WERI-Rb-1 (cell line): Measurements from ENCODE around the gene GKN2.

Experiments
- DNase-seq: peaks from one replicate; pipeline ENCODE4 v3.0.0-alpha.2; 2020
- H3K27ac ChIP-seq: fragments of 250-450 bp; sonication (Bioruptor Pico); 2 replicates; pipeline ENCODE4 v1.5.1; 2020; ENCODE audit warnings: mild to moderate bottlenecking, moderate library complexity
- H3K27me3 ChIP-seq: fragments of 250-450 bp; sonication (Bioruptor Pico); 2 replicates; pipeline ENCODE4 v1.5.1; 2021; ENCODE audit warnings: mild to moderate bottlenecking, low read depth, moderate library complexity; ENCODE audit not compliant: insufficient read depth, severe bottlenecking
- H3K36me3 ChIP-seq: fragments of 250-450 bp; sonication (Bioruptor Pico); 2 replicates; pipeline ENCODE4 v1.5.1; 2020; ENCODE audit warnings: mild to moderate bottlenecking, moderate library complexity
- H3K4me3 ChIP-seq: 2 replicates; pipeline ENCODE4 v1.5.1; 2011; ENCODE audit warnings: low read depth, mild to moderate bottlenecking, control low read depth, low read length
- H3K9me3 ChIP-seq: fragments of 250-450 bp; sonication (Bioruptor Pico); 2 replicates; pipeline ENCODE4 v1.5.1; 2021; ENCODE audit warnings: mild to moderate bottlenecking, moderate library complexity; ENCODE audit not compliant: severe bottlenecking
- TF ChIP-seq, protein P1 (sequence below): IDR thresholded peaks from 2 replicates; pipeline ENCODE4 v1.5.1; 2011; ENCODE audit warnings: low read depth, mild to moderate bottlenecking, control low read depth, inconsistent platforms, low read length

GKN2 gene

DNA sequence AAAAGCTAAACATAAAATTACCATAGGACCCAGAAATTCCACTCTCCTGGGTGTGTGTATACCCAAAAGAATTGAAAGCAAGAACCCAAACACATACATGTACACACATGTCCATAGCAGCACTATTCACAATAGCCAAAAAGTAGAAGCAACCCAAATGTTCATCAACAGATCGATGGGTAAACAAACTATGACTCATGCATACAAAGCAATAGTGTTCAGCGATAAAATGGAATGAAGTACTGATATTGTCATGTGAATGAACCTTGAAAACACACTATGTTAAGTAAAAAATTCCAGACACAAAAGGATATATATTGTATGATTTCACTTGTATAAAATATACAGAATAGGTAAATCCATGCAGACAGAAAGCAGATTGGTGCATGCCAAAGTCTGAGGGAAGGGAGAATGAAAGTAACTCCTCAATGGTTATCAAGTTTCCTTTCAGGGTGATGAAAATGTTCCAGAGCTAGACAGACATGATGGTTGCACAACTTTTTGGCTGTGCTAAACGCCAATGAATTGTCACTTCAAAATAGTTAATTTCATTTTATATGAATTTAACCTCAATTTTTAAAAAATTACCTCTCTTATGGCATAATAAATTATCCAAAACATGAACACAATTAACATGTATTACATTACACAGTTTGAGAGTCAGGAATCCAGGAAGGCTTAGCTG, 35.5 kb downstream of the GKN2 start:
- DNase-seq = no peak
- no peak overlapping the region for H3K4me3 ChIP-seq
- no peak overlapping the region for H3K27ac ChIP-seq
- TF ChIP-seq, protein P1, sequence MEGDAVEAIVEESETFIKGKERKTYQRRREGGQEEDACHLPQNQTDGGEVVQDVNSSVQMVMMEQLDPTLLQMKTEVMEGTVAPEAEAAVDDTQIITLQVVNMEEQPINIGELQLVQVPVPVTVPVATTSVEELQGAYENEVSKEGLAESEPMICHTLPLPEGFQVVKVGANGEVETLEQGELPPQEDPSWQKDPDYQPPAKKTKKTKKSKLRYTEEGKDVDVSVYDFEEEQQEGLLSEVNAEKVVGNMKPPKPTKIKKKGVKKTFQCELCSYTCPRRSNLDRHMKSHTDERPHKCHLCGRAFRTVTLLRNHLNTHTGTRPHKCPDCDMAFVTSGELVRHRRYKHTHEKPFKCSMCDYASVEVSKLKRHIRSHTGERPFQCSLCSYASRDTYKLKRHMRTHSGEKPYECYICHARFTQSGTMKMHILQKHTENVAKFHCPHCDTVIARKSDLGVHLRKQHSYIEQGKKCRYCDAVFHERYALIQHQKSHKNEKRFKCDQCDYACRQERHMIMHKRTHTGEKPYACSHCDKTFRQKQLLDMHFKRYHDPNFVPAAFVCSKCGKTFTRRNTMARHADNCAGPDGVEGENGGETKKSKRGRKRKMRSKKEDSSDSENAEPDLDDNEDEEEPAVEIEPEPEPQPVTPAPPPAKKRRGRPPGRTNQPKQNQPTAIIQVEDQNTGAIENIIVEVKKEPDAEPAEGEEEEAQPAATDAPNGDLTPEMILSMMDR = no peak
- H3K36me3 ChIP-seq = no peaks in the 10 kb centered on the region
- no peaks in the 10 kb centered on the region for H3K9me3 ChIP-seq
- H3K27me3 ChIP-seq = peaks cover 11% of the 10 kb centered on the region

DNA sequence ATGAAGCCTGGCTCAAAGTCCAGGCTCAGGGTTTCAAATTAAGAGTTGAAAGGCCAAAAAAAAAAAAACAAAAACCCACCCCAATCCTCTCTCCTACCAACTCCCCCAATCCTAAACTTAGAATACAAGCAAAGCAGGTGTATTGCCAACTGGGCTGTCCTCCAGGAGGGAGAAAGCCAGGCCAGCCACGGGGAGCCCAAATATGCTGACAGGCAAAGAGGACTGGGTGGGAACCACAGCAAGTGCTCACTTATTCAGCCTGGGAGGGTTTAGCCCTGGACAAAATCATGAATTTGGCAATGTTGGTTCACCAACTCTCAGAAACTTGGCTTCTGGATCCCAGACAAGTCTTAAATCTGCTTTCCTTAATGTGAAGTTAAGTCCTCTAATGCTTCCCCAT, 36.5 kb downstream of the GKN2 start:
- Histone ChIP-seq H3K9me3 (no peaks in the 10 kb centered on the region), H3K27me3 (peaks cover 7% of the 10 kb centered on the region), H3K4me3 (no peak overlapping the region), H3K27ac (no peak overlapping the region), H3K36me3 (no peaks in the 10 kb centered on the region)
- TF ChIP-seq, protein P1 = no peak
- no peak for DNase-seq

DNA sequence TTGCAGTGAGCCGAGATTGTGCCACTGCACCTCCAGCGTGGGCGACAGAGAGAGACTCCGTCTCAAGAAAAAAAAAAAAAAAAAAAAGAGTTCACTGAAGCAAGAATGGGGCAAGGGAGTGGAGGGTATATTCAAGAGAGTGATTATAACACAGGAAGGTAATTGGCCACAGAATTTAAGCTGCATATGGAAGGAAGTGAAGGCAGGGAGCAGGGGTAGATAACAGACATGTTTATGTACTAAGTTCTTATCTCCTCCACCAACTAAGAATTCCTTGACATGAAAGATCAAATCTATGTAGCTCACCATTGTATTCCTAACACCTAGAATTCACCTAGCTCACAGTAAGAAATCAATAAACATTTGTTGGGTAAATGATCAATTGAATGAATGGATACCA, 37.3 kb downstream of the GKN2 start:
- H3K9me3 ChIP-seq = no peaks in the 10 kb centered on the region
- DNase-seq = no peak
- TF ChIP-seq, protein P1 = no peak
- H3K36me3 ChIP-seq = no peaks in the 10 kb centered on the region
- no peak overlapping the region for H3K4me3 ChIP-seq
- no peak overlapping the region for H3K27ac ChIP-seq
- H3K27me3 ChIP-seq = peaks cover 7% of the 10 kb centered on the region

DNA sequence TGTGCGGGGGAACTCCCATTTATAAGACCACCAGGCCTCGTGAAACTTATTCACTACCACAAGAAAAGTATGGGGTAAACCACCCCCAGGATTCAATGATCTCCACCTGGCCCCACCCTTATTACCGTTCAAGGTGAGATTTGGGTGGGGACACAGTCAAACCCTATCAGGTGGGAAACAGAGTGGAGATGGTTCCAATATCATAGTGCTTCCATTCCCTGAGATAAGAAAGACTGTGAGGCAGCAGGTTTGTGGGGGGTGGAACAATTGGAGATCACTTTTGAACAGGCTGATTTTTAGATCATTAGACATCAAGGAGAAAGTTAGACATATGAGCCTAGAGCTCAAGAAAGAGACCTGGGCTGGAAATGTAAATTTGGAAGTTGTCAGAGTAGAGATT, 39.3 kb downstream of the GKN2 start:
- Histone ChIP-seq H3K36me3 (no peaks in the 10 kb centered on the region), H3K4me3 (no peak overlapping the region), H3K9me3 (no peaks in the 10 kb centered on the region), H3K27me3 (peaks cover 10% of the 10 kb centered on the region), H3K27ac (no peak overlapping the region)
- TF ChIP-seq, protein P1 = no peak
- DNase-seq = no peak

DNA sequence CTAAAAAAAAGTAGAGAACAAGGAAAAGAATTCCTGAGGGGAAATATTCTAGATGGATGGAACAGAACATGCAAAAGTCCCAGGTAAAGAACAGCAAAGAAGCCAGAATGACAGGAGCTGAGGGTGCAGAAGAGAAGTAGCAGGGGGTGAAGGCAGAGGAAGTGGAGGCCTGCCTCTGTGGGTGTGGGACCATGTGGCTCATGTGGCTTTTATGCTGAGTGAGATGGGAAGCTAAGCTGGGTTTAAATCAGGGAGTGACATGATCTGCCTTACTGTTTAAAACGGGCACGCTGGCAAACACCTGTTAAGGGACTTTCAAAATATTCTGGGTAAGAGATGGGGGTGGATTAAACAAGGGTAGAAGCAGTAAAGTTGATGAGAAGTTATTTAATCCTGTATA, 40.0 kb downstream of the GKN2 start:
- H3K27ac ChIP-seq = no peak overlapping the region
- H3K4me3 ChIP-seq = no peak overlapping the region
- H3K9me3 ChIP-seq = no peaks in the 10 kb centered on the region
- no peak for DNase-seq
- peaks cover 10% of the 10 kb centered on the region for H3K27me3 ChIP-seq
- TF ChIP-seq, protein P1 = no peak
- no peaks in the 10 kb centered on the region for H3K36me3 ChIP-seq

DNA sequence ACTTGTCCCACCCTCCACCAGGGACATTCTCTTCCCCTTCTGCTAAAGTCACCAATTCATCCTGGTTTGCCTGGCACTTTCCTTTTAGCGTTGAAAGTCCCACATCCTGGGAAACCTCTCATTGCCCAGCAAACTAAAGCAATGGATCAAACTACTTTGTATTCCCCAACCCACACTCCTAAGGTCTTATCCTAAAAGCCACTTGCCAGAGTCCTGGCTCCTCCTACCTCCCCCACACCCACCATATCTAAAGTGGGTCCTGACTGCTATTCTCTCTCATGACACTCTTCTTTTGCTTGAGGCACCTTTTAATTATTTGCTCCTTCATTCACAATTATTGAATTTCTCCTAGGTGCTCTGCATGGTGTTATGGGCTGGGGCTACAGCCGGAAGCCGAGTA, 40.6 kb downstream of the GKN2 start:
- no peaks in the 10 kb centered on the region for H3K36me3 ChIP-seq
- TF ChIP-seq, protein P1 = no peak
- H3K27ac ChIP-seq = no peak overlapping the region
- peaks cover 9% of the 10 kb centered on the region for H3K27me3 ChIP-seq
- no peak for DNase-seq
- H3K4me3 ChIP-seq = no peak overlapping the region
- H3K9me3 ChIP-seq = no peaks in the 10 kb centered on the region
